Measurements from ENCODE around the gene ANKEF1. TPM values are rescaled to one million over a fixed set of nuclear protein-coding genes. Genes with fewer than 3 reads are reported as not detected.

ANKEF1 gene
- polyA plus RNA-seq, 2 donors: 1.2 to 2.3 TPM

DNA sequence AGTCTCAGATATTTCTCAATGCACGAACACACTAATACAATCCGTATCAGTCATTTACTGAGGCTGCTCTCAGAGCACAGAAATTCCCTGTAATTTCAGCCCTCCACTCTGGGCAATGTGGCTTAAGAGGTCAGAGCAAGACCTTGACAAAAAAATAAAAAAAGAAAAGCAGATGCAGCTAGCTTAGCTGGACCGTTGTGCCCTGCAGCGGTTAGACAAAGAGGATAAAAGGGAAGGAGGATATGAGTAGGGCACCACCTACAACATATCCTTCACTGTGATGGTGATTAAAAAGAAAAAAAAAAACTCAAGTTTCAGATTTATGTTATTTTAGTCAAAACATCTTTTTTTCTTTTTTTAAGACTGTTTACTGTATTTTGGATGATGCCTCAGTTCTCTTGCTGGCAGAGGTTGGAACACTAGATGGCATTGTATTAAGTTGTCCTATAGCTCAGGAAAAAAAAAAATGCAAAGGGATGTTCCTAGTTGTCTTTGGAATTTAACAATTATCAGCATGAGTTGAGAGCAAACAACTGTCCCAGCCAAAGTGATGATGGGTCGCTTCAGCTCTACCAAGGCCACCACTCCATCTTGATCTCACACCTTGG, 59.9 kb downstream of the ANKEF1 start:
- Histone ChIP-seq H3K27ac (ENCODE audit: low read depth in 2 of 2, low read length in 1 of 2) (no peak overlapping the region), H3K36me3 (ENCODE audit: control insufficient read depth in 2 of 2, insufficient read depth in 2 of 2, low read length in 1 of 2) (no peaks in the 10 kb centered on the region), H3K27me3 (ENCODE audit: control insufficient read depth in 1 of 2, insufficient read depth in 2 of 2, low read length in 2 of 2) (no peaks in the 10 kb centered on the region), H3K4me3 (ENCODE audit: low read depth in 1 of 2, low read length in 2 of 2) (no peak overlapping the region), H3K9me3 (ENCODE audit: control insufficient read depth in 2 of 2, insufficient read depth in 1 of 2, low read depth in 1 of 2, low read length in 1 of 2) (no peaks in the 10 kb centered on the region), H3K4me1 (ENCODE audit: control insufficient read depth in 2 of 2, insufficient read depth in 2 of 2, low read length in 1 of 2) (peaks cover 0 to 5% of the 10 kb centered on the region in 2 donors)
- 79 to 85% methylated on average over 5 of the region's 5 CpGs for WGBS, 2 donors

DNA sequence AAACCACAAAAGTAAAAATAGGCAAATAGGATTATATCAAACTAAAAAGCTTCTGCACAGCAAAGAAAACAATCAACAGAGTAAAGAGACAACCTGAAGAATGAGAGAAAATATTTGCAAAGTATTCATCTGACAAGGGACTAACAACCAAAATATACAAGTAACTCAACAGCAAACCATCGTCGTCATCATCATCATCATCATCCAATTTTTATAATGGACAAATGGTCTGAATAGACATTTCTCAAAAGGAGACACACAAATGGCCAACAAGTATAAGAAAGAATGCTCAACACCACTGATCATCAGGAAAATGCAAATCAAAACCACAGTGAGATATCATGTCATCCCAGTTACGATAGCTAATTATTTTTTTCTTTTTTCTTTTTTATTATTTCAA, 62.0 kb downstream of the ANKEF1 start:
- WGBS, 2 donors: 89 to 97% methylated on average over 3 of the region's 3 CpGs
- H3K4me1 ChIP-seq (ENCODE audit: control insufficient read depth in 2 of 2, insufficient read depth in 2 of 2, low read length in 1 of 2): peaks cover 0 to 5% of the 10 kb centered on the region in 2 donors
- no peak overlapping the region for H3K27ac ChIP-seq (ENCODE audit: low read depth in 2 of 2, low read length in 1 of 2)
- no peaks in the 10 kb centered on the region for H3K9me3 ChIP-seq (ENCODE audit: control insufficient read depth in 2 of 2, insufficient read depth in 1 of 2, low read depth in 1 of 2, low read length in 1 of 2)
- H3K36me3 ChIP-seq (ENCODE audit: control insufficient read depth in 2 of 2, insufficient read depth in 2 of 2, low read length in 1 of 2): no peaks in the 10 kb centered on the region
- H3K4me3 ChIP-seq (ENCODE audit: low read depth in 1 of 2, low read length in 2 of 2): no peak overlapping the region
- no peaks in the 10 kb centered on the region for H3K27me3 ChIP-seq (ENCODE audit: control insufficient read depth in 1 of 2, insufficient read depth in 2 of 2, low read length in 2 of 2)

DNA sequence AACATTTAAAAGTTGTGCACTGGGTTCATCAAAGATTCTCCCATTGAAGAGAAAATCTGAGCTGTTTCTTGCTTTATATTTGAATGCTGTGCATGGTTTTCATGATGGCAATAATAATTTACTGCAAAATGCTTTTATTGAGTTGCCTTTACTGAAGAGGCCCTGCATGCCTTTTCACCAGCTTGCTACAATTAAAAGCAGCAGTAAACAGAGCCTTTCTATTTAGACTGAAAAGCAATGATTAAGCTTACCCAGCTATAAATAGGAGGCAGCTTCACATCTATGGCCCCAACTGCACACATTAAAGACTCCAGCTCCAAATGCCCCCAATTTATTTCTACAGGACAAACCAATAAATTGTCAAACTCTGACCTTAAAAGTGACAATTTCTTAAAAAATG, 70.3 kb downstream of the ANKEF1 start:
- no peak overlapping the region for H3K4me3 ChIP-seq (ENCODE audit: low read depth in 1 of 2, low read length in 2 of 2)
- H3K27me3 ChIP-seq (ENCODE audit: control insufficient read depth in 1 of 2, insufficient read depth in 2 of 2, low read length in 2 of 2): no peaks in the 10 kb centered on the region
- H3K9me3 ChIP-seq (ENCODE audit: control insufficient read depth in 2 of 2, insufficient read depth in 1 of 2, low read depth in 1 of 2, low read length in 1 of 2): no peaks in the 10 kb centered on the region
- no peaks in the 10 kb centered on the region for H3K36me3 ChIP-seq (ENCODE audit: control insufficient read depth in 2 of 2, insufficient read depth in 2 of 2, low read length in 1 of 2)
- H3K27ac ChIP-seq (ENCODE audit: low read depth in 2 of 2, low read length in 1 of 2): no peak overlapping the region
- H3K4me1 ChIP-seq (ENCODE audit: control insufficient read depth in 2 of 2, insufficient read depth in 2 of 2, low read length in 1 of 2): no peaks in the 10 kb centered on the region

Other genes starting within 250 kb of the ANKEF1 start
- gene PAK5, start 195.9 kb upstream of the ANKEF1 start, polyA plus RNA-seq: under 1 TPM; 0.21 to 0.39 TPM
- under 1 TPM; 0.06 to 0.12 TPM for gene SNAP25, start 183.8 kb downstream of the ANKEF1 start, polyA plus RNA-seq

All from esophagus (tissue), 2 donors.